Stimulated activated CD8-positive, alpha-beta memory T cell treated with anti-CD3 and anti-CD28 coated beads, Interleukin-4, amount 100 ng/mL, for 48 hours (primary cell): Measurements from ENCODE around the gene TYROBP.
"Not testable (repeated sequence)": the region's sequence is repeated elsewhere in the genome, so short reads cannot be mapped to it uniquely, and the experiment has no call there.

Experiments
- DNase-seq: peaks from one replicate; pipeline ENCODE4 v3.0.0-alpha.2; 2020

Gene TYROBP

GRCh38 chr19:35931161-35931873, 23.2 kb upstream of the TYROBP start:
- peak; percentile 98 for DNase-seq

DNA sequence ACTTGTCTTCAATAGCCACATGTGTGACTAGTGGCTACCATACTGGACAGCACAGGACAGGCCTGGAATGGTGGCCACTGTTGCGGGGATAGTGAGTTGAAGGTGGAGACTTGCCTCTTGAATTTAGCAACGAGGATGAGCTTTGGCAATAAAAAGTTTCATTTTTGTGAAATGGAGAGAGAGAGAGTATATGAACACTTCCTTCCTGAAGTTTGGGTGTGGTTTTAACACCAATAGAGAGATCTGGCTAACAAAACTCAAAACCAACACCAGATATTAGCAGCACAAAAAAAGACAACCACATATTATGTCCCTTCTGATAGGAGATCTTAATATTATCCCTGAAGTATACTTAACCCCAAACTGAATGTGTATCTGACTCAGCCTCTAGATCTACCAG, 21.8 kb upstream of the TYROBP start:
- DNase-seq: no peak

DNA sequence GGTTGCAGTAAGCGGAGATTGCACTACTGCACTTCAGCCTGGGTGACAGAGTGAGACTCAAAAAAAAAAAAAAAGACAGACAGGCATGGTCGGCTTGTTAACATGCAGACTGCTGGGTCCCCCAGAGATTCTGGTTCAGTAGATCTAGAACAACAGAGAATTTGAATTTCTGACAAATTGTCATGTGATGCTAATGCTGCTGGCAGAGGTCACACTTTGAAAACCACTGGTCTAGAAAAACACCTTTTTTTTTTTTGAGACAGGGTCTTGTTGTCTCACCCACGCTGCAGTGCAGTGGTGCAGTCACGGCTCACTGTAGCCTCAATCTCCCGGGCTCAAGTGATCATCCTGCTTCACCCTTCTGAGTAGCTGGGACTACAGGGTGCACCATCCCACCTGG, 20.4 kb upstream of the TYROBP start:
- no peak for DNase-seq

DNA sequence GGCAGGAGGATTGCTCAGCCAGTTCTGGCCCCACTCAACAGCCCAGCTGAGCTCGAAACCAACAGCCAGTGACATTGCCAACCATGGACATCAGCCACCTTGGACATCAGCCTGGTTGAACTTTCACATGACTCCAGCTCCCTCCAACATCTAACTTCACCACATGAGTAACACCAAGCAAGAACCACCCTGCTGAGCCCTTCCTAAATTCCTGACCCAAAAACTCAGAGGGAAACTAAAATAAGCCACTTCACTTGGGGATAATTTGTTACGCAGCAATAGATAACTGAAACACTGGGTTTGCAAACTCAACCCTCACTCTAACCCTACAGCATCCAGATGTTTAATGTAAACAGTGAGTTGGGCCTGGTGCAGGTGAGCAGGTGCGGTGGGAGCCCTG, 17.4 kb upstream of the TYROBP start:
- DNase-seq: no peak

DNA sequence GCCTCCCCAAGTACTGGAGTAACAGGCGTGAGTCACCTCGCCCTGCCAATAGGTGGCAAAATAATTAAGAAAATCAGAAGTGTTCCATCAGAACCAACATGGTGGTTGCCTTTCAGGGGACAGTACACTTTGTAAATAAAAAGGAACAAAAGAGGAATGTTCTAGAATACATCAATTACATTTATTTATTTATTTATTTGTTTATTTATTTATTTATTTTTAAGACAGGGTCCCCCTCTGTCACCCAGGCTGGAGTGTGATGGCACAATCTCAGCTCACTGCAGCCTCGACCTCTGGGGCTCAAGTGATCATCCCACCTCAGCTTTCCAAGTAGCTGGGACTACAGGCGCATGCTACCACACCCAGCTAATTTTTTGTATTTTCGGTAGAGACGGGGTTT, 12.9 kb upstream of the TYROBP start:
- no peak for DNase-seq

- no peak for DNase-seq
Measured at GRCh38 chr19:35919306-35919705, 11.2 kb upstream of the TYROBP start.

DNA sequence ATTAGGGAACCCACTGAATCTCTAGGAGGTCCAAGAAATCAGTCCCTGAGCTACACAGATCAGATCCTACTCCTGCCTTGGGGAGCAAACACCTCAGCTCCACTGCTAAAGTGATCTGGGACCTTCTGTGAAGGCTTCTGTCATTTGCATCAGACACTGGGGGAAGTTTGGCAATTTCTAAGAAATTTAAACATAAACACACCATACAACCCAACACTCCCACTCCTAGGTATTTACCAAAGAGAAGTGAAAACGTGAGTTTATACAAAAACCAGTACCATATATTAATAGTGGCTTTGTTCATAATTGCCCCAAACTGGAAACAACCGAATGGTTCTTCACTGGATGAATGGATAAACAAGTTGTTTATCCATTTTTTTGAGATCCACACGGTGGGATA, 7.3 kb upstream of the TYROBP start:
- no peak for DNase-seq

DNA sequence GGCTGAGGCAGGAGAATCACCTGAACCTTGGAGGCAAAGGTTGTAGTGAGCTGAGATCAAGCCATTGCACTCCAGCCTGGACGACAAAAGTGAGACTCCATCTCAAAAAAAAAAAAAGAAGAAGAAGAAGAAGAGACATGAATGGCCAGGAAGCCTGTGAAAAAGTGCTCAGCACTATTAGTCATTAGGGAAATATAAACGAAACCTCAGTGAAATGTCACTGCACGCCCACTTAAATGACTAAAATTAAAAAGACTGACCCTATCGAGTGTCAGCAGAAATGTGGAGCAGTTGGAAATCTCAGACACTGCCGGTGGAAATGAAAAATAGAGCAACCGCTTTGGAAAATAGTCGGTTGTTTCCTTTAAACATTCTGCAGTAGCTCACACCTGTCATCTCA, 5.5 kb upstream of the TYROBP start:
- DNase-seq: no peak

DNA sequence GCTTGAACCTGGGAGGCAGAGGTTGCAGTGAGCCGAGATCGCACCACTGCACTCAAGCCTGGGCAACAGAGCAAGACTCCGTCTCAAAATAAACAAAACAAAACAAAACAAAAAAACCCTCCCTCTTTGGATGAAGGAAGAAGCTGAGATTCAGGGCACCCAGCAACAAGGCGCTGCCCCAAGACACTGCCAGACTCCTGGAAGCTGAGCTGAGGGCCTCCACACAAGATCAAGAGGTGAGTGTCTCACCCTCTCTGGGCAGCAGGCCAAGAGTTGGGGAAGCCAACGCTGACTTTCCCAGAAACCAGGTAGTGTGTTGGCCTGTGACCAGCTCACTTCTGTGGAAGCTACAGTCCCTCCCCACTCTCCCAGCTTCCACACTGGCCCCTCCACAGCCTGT, 3.7 kb upstream of the TYROBP start:
- peak; percentile 57 for DNase-seq

GRCh38 chr19:35911173-35911572, 3.1 kb upstream of the TYROBP start:
- DNase-seq: no peak

DNA sequence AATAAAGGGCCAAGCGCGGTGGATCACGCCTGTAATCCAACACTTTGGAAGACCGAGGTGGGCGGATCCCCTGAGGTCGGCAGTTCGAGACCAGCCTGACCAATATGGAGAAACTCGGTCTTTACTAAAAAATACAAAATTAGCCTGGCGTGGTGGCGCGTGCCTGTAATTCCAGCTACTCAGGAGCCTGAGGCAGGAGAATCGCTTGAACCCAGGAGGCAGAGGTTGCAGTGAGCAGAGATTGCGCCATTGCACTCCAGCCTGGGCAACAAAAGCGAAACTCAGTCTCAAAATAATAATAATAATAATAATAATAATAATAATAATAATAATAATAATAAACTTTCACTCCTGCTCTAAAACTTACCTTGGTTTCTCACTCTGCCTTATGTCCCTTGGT, 2.3 kb upstream of the TYROBP start:
- not testable (repeated sequence) for DNase-seq

GRCh38 chr19:35909684-35910035, 1.6 kb upstream of the TYROBP start:
- DNase-seq: no peak

DNA sequence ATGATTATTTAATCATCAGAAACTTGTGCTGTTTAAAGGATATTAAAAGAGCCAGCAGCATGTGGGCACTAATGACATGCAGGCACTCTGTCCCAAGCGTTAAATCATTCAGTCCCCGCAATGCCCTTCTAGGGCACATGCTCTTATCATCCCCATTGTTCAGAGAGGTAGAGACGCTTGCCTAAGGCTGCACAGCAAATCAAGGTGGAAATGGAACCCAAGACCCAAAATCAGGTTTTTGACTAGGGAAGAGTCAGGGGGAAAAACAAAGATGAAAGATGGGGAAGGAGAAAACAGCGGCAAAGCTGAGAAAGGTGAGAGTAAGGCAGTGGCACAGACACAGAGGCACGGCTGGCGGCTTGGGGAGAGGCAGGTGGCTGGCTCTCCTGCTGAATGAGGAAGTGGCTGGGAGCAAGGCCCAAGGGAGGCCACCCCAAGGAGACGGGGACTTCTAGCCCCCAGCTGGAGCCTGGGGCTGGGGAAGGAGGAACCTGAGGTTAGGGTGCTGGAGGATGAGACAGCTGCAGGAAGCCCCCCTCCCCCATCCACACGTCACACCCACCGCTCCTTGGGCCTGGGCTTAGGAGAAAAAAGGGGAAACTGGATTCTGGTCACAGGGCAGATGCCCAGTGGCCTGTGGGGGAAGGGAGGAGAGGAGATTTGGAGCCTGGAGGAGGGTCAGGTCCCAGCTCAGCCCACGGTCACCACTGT, 1.0 kb upstream of the TYROBP start:
- DNase-seq: no peak

DNA sequence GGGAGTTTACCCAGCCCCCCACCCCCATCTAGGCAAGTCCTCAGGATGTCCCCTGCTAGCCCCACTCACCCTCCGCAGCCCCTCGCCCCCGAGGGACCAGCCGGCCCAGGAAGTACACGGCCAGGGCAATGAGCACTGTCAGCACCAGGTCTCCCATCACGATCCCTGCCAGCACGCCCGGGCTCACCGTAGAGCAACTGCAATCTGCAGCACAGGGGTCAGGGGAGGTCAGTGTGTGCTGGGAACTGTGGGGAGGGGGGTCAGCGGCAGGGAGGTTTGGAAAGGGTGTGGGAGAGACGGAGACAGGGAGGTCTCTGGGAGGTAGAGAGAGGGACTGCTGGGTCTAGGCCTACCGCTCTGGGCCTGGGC, 734 bp downstream of the TYROBP start:
- no peak for DNase-seq

GRCh38 chr19:35905178-35905727, 2.8 kb downstream of the TYROBP start:
- DNase-seq: no peak

DNA sequence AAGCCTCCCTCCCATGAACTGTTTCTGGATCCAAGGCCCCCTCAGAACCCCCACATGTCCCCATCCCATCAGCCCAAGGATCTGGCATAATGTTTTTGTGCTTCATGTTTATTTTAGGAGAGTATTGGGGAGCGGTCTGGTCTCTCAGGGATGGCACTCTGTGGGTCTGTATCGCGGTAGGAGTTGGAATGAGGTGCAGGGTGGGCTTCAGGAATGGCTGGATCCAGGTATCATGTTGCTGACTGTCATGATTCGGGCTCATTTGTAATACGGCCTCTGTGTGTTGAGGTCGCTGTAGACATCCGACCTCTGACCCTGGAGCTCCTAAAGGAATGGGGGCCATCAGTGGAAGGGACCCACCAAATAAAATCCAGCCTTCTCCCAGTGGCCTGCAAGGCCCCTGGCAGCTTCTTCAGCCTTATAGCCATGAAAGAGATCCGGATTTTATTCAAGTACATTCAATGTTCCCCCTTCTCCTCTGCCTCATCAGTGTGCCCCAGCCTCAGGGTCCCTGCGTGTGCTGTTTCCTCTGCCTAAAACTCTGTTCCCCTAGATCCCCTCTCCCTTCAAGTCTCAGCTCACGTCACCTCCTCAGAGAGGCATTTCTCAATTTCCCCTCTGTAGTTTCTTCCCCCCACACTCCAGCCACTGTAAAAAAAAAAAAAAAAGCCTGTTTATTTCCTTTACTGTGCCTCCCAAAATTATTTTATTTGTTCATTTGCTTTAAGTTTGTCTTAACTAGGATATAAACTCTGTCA, 3.6 kb downstream of the TYROBP start:
- no peak for DNase-seq

GRCh38 chr19:35903550-35904179, 4.4 kb downstream of the TYROBP start:
- DNase-seq: peak; percentile 91

DNA sequence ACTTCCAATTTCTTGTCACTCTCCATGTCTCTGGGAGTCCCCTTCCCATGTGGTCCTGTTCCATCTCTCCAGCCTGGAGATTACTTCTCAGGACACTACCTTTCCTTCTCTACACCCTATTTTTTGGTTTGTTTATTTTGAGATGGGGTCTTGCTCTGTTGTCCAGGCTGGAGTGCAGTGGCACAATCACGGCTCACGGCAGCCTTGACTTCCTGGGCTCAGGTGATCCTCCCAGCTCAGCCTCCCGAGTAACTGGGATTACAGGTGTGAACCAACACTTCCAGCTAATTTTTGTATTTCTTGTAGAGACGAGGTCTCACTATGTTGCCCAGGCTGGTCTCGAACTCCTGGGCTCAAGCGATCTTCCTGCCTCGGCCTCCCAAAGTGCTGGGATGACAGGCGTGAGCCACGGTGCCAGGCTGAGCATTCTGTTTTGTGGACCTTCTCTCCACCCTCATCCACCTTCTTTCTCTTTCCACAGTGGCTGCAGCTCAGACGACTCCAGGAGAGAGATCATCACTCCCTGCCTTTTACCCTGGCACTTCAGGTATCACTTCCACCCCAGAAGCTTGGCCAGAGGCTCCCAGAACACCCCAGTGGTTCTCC, 5.1 kb downstream of the TYROBP start:
- DNase-seq: no peak

DNA sequence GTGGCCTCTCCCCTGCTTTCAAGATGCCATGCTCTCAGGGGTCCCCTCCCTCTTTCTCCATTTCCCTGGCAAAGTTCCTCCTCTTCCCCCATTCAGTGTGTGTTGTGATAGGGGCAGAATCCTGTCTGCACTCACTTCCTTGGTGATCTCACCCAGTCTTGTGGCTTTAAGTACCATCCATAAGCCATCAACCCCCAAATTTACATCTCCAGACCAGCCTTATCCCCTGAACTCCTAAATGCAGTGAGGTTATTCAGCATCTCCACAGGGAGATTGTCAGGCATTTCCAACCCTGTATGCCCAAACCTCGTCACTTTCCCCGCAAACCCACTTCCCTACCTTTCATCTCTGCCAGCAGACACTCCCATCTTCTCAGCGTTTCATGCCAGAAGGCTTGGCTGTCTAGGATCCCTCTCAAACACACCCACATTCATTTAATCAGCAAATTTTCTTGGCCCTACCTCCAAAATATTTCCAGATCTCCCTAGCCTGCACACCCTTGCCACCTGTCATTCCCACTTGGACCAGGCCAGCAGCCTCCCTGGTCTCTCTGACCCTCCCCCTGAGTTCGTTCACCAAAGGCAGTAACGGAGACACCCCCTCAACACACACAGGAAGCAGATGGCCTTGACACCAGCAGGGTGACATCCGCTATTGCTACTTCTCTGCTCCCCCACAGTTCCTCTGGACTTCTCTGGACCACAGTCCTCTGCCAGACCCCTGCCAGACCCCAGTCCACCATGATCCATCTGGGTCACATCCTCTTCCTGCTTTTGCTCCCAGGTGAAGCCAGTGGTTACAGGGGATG, 6.0 kb downstream of the TYROBP start, which contains the start of gene HCST:
Gene HCST, plus strand, starts transcription at position 676 of the 808 bp plus-strand sequence. Its CDS starts 65 bp downstream, at position 741.
- DNase-seq: peak; percentile 55

GRCh38 chr19:35901055-35901644, 6.9 kb downstream of the TYROBP start:
- DNase-seq: no peak

GRCh38 chr19:35899547-35900214, 8.4 kb downstream of the TYROBP start:
- peak; percentile 90 for DNase-seq
